Inflammatory macrophage (primary cell): Measurements from ENCODE around the gene PERCC1.
"Not testable (repeated sequence)": the region's sequence is repeated elsewhere in the genome, so short reads cannot be mapped to it uniquely, and the experiment has no call there.

Experiments used
- DNase-seq, 2 donors: peaks; one replicate each; pipeline ENCODE4 v3.0.0-alpha.2; 2020 to 2022

The PERCC1 gene

GRCh38 chr16:1434644-1435592 lies 4.0 kb downstream of the PERCC1 start:
- no peak for DNase-seq

- DNase-seq = no peak
Observed at GRCh38 chr16:1435921-1436697, 5.2 kb downstream of the PERCC1 start.

GRCh38 chr16:1436731-1437355 lies 6.0 kb downstream of the PERCC1 start:
- no peak for DNase-seq

- no peak for DNase-seq
Observed at GRCh38 chr16:1437606-1438005, 6.7 kb downstream of the PERCC1 start.

GRCh38 chr16:1438229-1439057 lies 7.6 kb downstream of the PERCC1 start:
- no peak for DNase-seq

GRCh38 chr16:1439058-1439698 lies 8.3 kb downstream of the PERCC1 start:
- DNase-seq = no peak

- DNase-seq = not testable (repeated sequence)
Observed at GRCh38 chr16:1439699-1440074, 8.8 kb downstream of the PERCC1 start.

- DNase-seq = no peak
Observed at GRCh38 chr16:1441391-1441829, 10.5 kb downstream of the PERCC1 start.

- no peak for DNase-seq
Observed at GRCh38 chr16:1442697-1443096, 11.8 kb downstream of the PERCC1 start.

GRCh38 chr16:1443403-1443973 lies 12.6 kb downstream of the PERCC1 start:
- no peak for DNase-seq

- no peak for DNase-seq
Observed at GRCh38 chr16:1443980-1444729, 13.3 kb downstream of the PERCC1 start, which contains the start of gene CCDC154. Gene CCDC154 (minus strand): TSS chr16:1444556. CDS start chr16:1444322, 234 bp downstream.

- no peak for DNase-seq
Observed at GRCh38 chr16:1444730-1445517, 14.0 kb downstream of the PERCC1 start.

GRCh38 chr16:1445518-1446203 lies 14.8 kb downstream of the PERCC1 start:
- DNase-seq = no peak

GRCh38 chr16:1446296-1447080 lies 15.6 kb downstream of the PERCC1 start:
- DNase-seq = no peak

- no peak for DNase-seq
Observed at GRCh38 chr16:1447965-1448364, 17.1 kb downstream of the PERCC1 start.

GRCh38 chr16:1448536-1449116 lies 17.7 kb downstream of the PERCC1 start:
- DNase-seq = no peak

- DNase-seq = no peak
Observed at GRCh38 chr16:1449201-1449788, 18.4 kb downstream of the PERCC1 start.
